Loucy (cell line): ENCODE data around the gene SLC7A1.

Source experiments
- H2AFZ ChIP-seq: fragments of 200-600 bp; sonication (generic); 2 replicates; pipeline ENCODE4 v1.6.0; 2016; ENCODE audit warnings: antibody characterized with exemption, mild to moderate bottlenecking, low read length, moderate library complexity
- H3F3A ChIP-seq: fragments of 200-600 bp; 2 replicates; pipeline ENCODE4 v1.6.0; 2016; ENCODE audit warnings: antibody characterized with exemption, low read depth, mild to moderate bottlenecking
- H3K27me3 ChIP-seq: fragments of 200-600 bp; sonication (generic); 2 replicates; pipeline ENCODE4 v1.6.1; 2014; ENCODE audit warnings: low read length, mild to moderate bottlenecking; ENCODE audit not compliant: insufficient read depth, poor library complexity, severe bottlenecking
- H3K36me3 ChIP-seq: fragments of 200-600 bp; sonication (generic); 2 replicates; pipeline ENCODE4 v1.6.1; 2016; ENCODE audit warnings: low read length; ENCODE audit not compliant: insufficient read depth
- H3K4me1 ChIP-seq: fragments of 200-600 bp; sonication (generic); 2 replicates; pipeline ENCODE4 v1.5.1; 2014; ENCODE audit warnings: low read length, mild to moderate bottlenecking; ENCODE audit not compliant: insufficient read depth, poor library complexity, severe bottlenecking
- H3K4me2 ChIP-seq: fragments of 200-600 bp; sonication (generic); 2 replicates; pipeline ENCODE4 v1.6.0; 2014; ENCODE audit warnings: antibody characterized with exemption, low read length, low read depth, mild to moderate bottlenecking; ENCODE audit not compliant: poor library complexity, severe bottlenecking
- H3K4me3 ChIP-seq: fragments of 200-600 bp; sonication (generic); 2 replicates; pipeline ENCODE4 v1.5.1; 2014; ENCODE audit warnings: low read length, mild to moderate bottlenecking, mixed read lengths; ENCODE audit not compliant: poor library complexity, severe bottlenecking
- H3K79me2 ChIP-seq: fragments of 200-600 bp; sonication (generic); 2 replicates; pipeline ENCODE4 v1.6.1; 2014; ENCODE audit warnings: low read length; ENCODE audit not compliant: insufficient read depth
- H3K9ac ChIP-seq: fragments of 200-600 bp; sonication (generic); 2 replicates; pipeline ENCODE4 v1.6.0; 2014; ENCODE audit warnings: mild to moderate bottlenecking, low read depth, low read length, moderate library complexity; ENCODE audit not compliant: poor library complexity, severe bottlenecking
- H3K9me2 ChIP-seq: fragments of 200-600 bp; sonication (generic); replicated peaks from 2 replicates; pipeline ENCODE4 v1.6.1; 2016; ENCODE audit warnings: low read depth, low read length, mixed read lengths
- H3K9me3 ChIP-seq: fragments of 200-600 bp; sonication (generic); 2 replicates; pipeline ENCODE4 v1.6.1; 2014; ENCODE audit warnings: mild to moderate bottlenecking, antibody characterized with exemption, low read length, low read depth; ENCODE audit not compliant: insufficient read depth
- H4K20me1 ChIP-seq: fragments of 200-600 bp; sonication (generic); 2 replicates; pipeline ENCODE4 v1.6.0; 2014; ENCODE audit warnings: antibody characterized with exemption, low read length, mild to moderate bottlenecking; ENCODE audit not compliant: insufficient read depth, poor library complexity, severe bottlenecking
- CTCF ChIP-seq: fragments of 200-600 bp; sonication (generic); conservative IDR thresholded peaks from 2 replicates; pipeline ENCODE4 v1.5.1; 2014; ENCODE audit warnings: mild to moderate bottlenecking, antibody characterized with exemption, low read length
- EZH2phosphoT487 ChIP-seq: fragments of 200-600 bp; IDR thresholded peaks from 2 replicates; pipeline ENCODE4 v1.6.1; 2018; ENCODE audit warnings: antibody characterized with exemption, mild to moderate bottlenecking, moderate library complexity, borderline replicate concordance

Gene SLC7A1

GRCh38 chr13:29476046-29476445, 119.4 kb downstream of the SLC7A1 start:
- Histone ChIP-seq H3K36me3 (no peaks in the 10 kb centered on the region), H3K4me3 (no peak overlapping the region), H3K9ac (no peak overlapping the region), H3K4me2 (no peak overlapping the region), H3K9me3 (no peaks in the 10 kb centered on the region), H3F3A (no peaks in the 10 kb centered on the region), H4K20me1 (no peaks in the 10 kb centered on the region), H3K4me1 (no peaks in the 10 kb centered on the region), H3K79me2 (no peaks in the 10 kb centered on the region), H3K27me3 (no peaks in the 10 kb centered on the region), H3K9me2 (no peaks in the 10 kb centered on the region), H2AFZ (no peak overlapping the region)
- no peak for TF ChIP-seq CTCF
- no peak for TF ChIP-seq EZH2phosphoT487

GRCh38 chr13:29474991-29475390, 120.5 kb downstream of the SLC7A1 start:
- Histone ChIP-seq H3K9ac (no peak overlapping the region), H3K9me2 (no peaks in the 10 kb centered on the region), H3K4me2 (no peak overlapping the region), H3K27me3 (no peaks in the 10 kb centered on the region), H3K79me2 (no peaks in the 10 kb centered on the region), H3K4me1 (no peaks in the 10 kb centered on the region), H4K20me1 (no peaks in the 10 kb centered on the region), H3K36me3 (no peaks in the 10 kb centered on the region), H3F3A (no peaks in the 10 kb centered on the region), H3K4me3 (no peak overlapping the region), H3K9me3 (no peaks in the 10 kb centered on the region), H2AFZ (no peak overlapping the region)
- TF ChIP-seq EZH2phosphoT487 = no peak
- TF ChIP-seq CTCF = no peak

- no peak overlapping the region for H3K9ac ChIP-seq
- H3K79me2 ChIP-seq = no peaks in the 10 kb centered on the region
- H2AFZ ChIP-seq = no peak overlapping the region
- no peaks in the 10 kb centered on the region for H3K9me2 ChIP-seq
- no peak overlapping the region for H3K4me3 ChIP-seq
- no peaks in the 10 kb centered on the region for H4K20me1 ChIP-seq
- H3K4me1 ChIP-seq = no peaks in the 10 kb centered on the region
- H3K27me3 ChIP-seq = no peaks in the 10 kb centered on the region
- H3F3A ChIP-seq = no peaks in the 10 kb centered on the region
- TF ChIP-seq CTCF = no peak
- TF ChIP-seq EZH2phosphoT487 = no peak
- no peak overlapping the region for H3K4me2 ChIP-seq
- no peaks in the 10 kb centered on the region for H3K9me3 ChIP-seq
- no peaks in the 10 kb centered on the region for H3K36me3 ChIP-seq
Observed at GRCh38 chr13:29473166-29473565, 122.3 kb downstream of the SLC7A1 start.
